Breast epithelium (tissue), 4 donors: Measurements from ENCODE around the gene RPL37. TPM values are rescaled to one million over a fixed set of nuclear protein-coding genes. Genes with fewer than 3 reads are reported as not detected.

Experiments
- DNase-seq, 2 donors: peaks; one replicate each; pipeline ENCODE4 v3.0.0-alpha.2; 2019; ENCODE audit warnings: low spot score in 2 of 2
- H3K27ac ChIP-seq, 2 donors: fragments of 200-600 bp; sonication (generic) in 1 of 2; one replicate each; pipeline ENCODE4 v1.5.1; 2016 to 2019; ENCODE audit warnings: mild to moderate bottlenecking in 1 of 2
- H3K27me3 ChIP-seq, 2 donors: fragments of 200-600 bp; sonication (generic) in 1 of 2; one replicate each; pipeline versions ENCODE4 v1.5.1 to v1.6.0; 2017 to 2019; ENCODE audit warnings: control low read depth in 1 of 2, mild to moderate bottlenecking in 1 of 2
- H3K36me3 ChIP-seq: fragments of 200-600 bp; one replicate; pipeline ENCODE4 v1.5.1; 2019
- H3K4me1 ChIP-seq, 2 donors: fragments of 200-600 bp; sonication (generic); one replicate each; pipeline ENCODE4 v1.5.1; 2016 to 2019; ENCODE audit warnings: control low read depth in 1 of 2
- H3K4me3 ChIP-seq, 3 donors: fragments of 200-600 bp; sonication (generic); 1 replicate in 2 of 3; 2 replicates in 1 of 3; pipeline ENCODE4 v1.5.1; 2016 to 2019; ENCODE audit warnings: mild to moderate bottlenecking in 3 of 3, moderate library complexity in 2 of 3
- H3K9me3 ChIP-seq, 2 donors: fragments of 200-600 bp; sonication (generic) in 1 of 2; one replicate each; pipeline ENCODE4 v1.5.1; 2016 to 2019; ENCODE audit warnings: control low read depth in 1 of 2
- CTCF ChIP-seq, 3 donors: fragments of 450-650 bp; IDR thresholded peaks; one replicate each; pipeline ENCODE4 v1.5.1; 2016 to 2017; ENCODE audit warnings: antibody characterized with exemption in 3 of 3, mild to moderate bottlenecking in 3 of 3, moderate library complexity in 3 of 3
- POLR2A ChIP-seq: fragments of 450-650 bp; IDR thresholded peaks from one replicate; pipeline ENCODE4 v1.6.1; 2016; ENCODE audit warnings: antibody characterized with exemption, mild to moderate bottlenecking, moderate library complexity
- POLR2AphosphoS5 ChIP-seq, 3 donors: sonication (generic); formaldehyde crosslinking; IDR thresholded peaks; one replicate each; pipeline ENCODE4 v1.6.1; 2017; ENCODE audit warnings: antibody characterized with exemption in 3 of 3
- intact Hi-C: fragments of 100-400 bp; cut with DNase I; formaldehyde crosslinking; loops from one replicate; pipeline ENCODE4 v1.15.1; 2023; ENCODE audit warnings: low total_unique reads
- total RNA-seq, 3 donors: library from RNA; depleted of rRNA; stranded (reverse); fragments of >200 nt; gene quantifications; one replicate each; pipeline ENCODE4 v1.1.0, GENCODE V29; 2016

RPL37 gene
- total RNA-seq, 3 donors from 2014 or later = 165 to 341 (median 206) TPM

GRCh38 chr5:40832345-40832744, 2.7 kb downstream of the RPL37 start:
- no peak overlapping the region for H3K27ac ChIP-seq
- intact Hi-C loops = no loop called here
- no peaks in the 10 kb centered on the region for H3K27me3 ChIP-seq
- TF ChIP-seq POLR2AphosphoS5 (IDR thresholded peaks at IDR 0.05) (no peak), CTCF (IDR thresholded peaks at IDR 0.05) (no peak), POLR2A (no peak)
- no peaks in the 10 kb centered on the region for H3K9me3 ChIP-seq
- peaks cover 4% of the 10 kb centered on the region for H3K36me3 ChIP-seq
- no peak for DNase-seq
- H3K4me1 ChIP-seq = peaks cover 0 to 8% of the 10 kb centered on the region in 2 donors
- no peak overlapping the region for H3K4me3 ChIP-seq

GRCh38 chr5:40831346-40832210, 3.4 kb downstream of the RPL37 start:
- Histone ChIP-seq H3K9me3 (no peaks in the 10 kb centered on the region), H3K36me3 (peaks cover 4% of the 10 kb centered on the region), H3K4me1 (peaks cover 0 to 8% of the 10 kb centered on the region in 2 donors), H3K4me3 (no peak overlapping the region), H3K27ac (no peak overlapping the region), H3K27me3 (no peaks in the 10 kb centered on the region)
- intact Hi-C loops = no loop called here
- TF ChIP-seq POLR2AphosphoS5 (IDR thresholded peaks at IDR 0.05) (no peak), POLR2A (no peak), CTCF (IDR thresholded peaks at IDR 0.05) (no peak)
- DNase-seq = no peak

GRCh38 chr5:40829748-40830533, 5.1 kb downstream of the RPL37 start:
- Histone ChIP-seq H3K9me3 (no peaks in the 10 kb centered on the region), H3K4me3 (no peak overlapping the region), H3K27ac (no peak overlapping the region), H3K36me3 (peaks cover 4% of the 10 kb centered on the region), H3K4me1 (peaks cover 0 to 8% of the 10 kb centered on the region in 2 donors), H3K27me3 (no peaks in the 10 kb centered on the region)
- TF ChIP-seq POLR2AphosphoS5 (IDR thresholded peaks at IDR 0.05) (no peak), CTCF (IDR thresholded peaks at IDR 0.05) (no peak), POLR2A (no peak)
- intact Hi-C loops = loop anchor here (2.0 kb wide), 1 partner anchor 33 kb away; no protein-coding TSS in a partner anchor
- DNase-seq = no peak

- Histone ChIP-seq H3K27me3 (no peaks in the 10 kb centered on the region), H3K27ac (no peak overlapping the region), H3K4me3 (no peak overlapping the region), H3K4me1 (peaks cover 0 to 6% of the 10 kb centered on the region in 2 donors), H3K9me3 (no peaks in the 10 kb centered on the region), H3K36me3 (peaks cover 4% of the 10 kb centered on the region)
- no peak for DNase-seq
- no peak for TF ChIP-seq POLR2A
- no peak for TF ChIP-seq CTCF (IDR thresholded peaks at IDR 0.05)
- TF ChIP-seq POLR2AphosphoS5 (IDR thresholded peaks at IDR 0.05) = no peak
- intact Hi-C loops = loop anchor here (2.0 kb wide), 1 partner anchor 34 kb away; no protein-coding TSS in a partner anchor
Measured at GRCh38 chr5:40828690-40829661, 6.0 kb downstream of the RPL37 start.
